Measurements from ENCODE around the gene DTNBP1.

The DTNBP1 gene

DNA sequence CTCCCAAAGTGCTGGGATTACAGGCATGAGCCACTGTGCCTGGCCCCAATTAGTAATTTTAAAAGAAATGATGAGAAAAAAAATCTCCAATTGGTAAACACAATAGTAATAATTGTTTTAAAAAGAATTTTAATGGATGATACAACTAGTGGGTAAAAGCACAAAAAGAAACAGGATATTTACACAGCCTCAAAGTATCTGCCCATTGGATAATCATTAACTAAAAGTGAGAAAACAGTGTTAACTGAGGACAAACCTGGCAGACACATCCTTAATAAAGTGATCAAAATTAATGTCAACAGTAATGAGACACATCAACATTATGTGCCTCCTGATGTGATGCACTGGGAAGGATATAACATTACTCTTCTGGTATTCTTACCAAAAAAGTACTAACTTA is 24.5 kb downstream of the DTNBP1 start:
- Histone ChIP-seq H3K36me3 (no peaks in the 10 kb centered on the region), H3K4me1 (no peaks in the 10 kb centered on the region), H3K9me3 (no peaks in the 10 kb centered on the region), H3K4me3 (ENCODE audit: low read depth, low read length) (no peak overlapping the region), H3K27me3 (no peaks in the 10 kb centered on the region)
- TF ChIP-seq, protein P1, sequence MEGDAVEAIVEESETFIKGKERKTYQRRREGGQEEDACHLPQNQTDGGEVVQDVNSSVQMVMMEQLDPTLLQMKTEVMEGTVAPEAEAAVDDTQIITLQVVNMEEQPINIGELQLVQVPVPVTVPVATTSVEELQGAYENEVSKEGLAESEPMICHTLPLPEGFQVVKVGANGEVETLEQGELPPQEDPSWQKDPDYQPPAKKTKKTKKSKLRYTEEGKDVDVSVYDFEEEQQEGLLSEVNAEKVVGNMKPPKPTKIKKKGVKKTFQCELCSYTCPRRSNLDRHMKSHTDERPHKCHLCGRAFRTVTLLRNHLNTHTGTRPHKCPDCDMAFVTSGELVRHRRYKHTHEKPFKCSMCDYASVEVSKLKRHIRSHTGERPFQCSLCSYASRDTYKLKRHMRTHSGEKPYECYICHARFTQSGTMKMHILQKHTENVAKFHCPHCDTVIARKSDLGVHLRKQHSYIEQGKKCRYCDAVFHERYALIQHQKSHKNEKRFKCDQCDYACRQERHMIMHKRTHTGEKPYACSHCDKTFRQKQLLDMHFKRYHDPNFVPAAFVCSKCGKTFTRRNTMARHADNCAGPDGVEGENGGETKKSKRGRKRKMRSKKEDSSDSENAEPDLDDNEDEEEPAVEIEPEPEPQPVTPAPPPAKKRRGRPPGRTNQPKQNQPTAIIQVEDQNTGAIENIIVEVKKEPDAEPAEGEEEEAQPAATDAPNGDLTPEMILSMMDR (IDR thresholded peaks at IDR 0.05; ENCODE audit: low read depth, low read length): no peak
- DNase-seq: no peak

DNA sequence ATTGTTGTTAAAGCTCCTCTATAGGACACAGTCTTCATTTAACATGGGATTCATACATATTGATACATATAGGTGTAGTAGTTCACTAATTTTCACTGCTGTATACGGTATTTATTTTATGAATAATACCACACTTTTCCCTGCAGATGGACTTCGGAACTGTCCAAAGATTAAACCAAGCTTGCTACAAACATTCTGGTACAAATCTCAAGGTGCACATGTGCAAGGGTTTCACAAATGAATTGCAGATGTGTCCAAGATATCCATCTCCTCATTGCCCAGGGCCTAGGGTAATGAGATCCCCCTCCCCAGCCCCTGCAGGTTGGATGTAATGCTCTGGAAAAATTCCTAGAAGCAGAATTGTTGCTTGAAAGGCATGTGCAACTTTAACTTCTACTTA is 31.4 kb downstream of the DTNBP1 start:
- H3K36me3 ChIP-seq: no peaks in the 10 kb centered on the region
- DNase-seq: no peak
- no peaks in the 10 kb centered on the region for H3K27me3 ChIP-seq
- H3K9me3 ChIP-seq: no peaks in the 10 kb centered on the region
- peaks cover 2% of the 10 kb centered on the region; the same call in 1 of the 2 replicates for H3K4me1 ChIP-seq
- TF ChIP-seq, protein P1 (IDR thresholded peaks at IDR 0.05; ENCODE audit: low read depth, low read length): no peak
- no peak overlapping the region for H3K4me3 ChIP-seq (ENCODE audit: low read depth, low read length)

- H3K36me3 ChIP-seq: no peaks in the 10 kb centered on the region
- no peak overlapping the region for H3K4me3 ChIP-seq (ENCODE audit: low read depth, low read length)
- DNase-seq: no peak
- H3K4me1 ChIP-seq: peaks cover 2% of the 10 kb centered on the region; the same call in 1 of the 2 replicates
- TF ChIP-seq, protein P1 (IDR thresholded peaks at IDR 0.05; ENCODE audit: low read depth, low read length): no peak
- H3K27me3 ChIP-seq: no peaks in the 10 kb centered on the region
- no peaks in the 10 kb centered on the region for H3K9me3 ChIP-seq
These were observed 32.6 kb downstream of the DTNBP1 start for GRCh38 chr6:15630202-15630601.

DNA sequence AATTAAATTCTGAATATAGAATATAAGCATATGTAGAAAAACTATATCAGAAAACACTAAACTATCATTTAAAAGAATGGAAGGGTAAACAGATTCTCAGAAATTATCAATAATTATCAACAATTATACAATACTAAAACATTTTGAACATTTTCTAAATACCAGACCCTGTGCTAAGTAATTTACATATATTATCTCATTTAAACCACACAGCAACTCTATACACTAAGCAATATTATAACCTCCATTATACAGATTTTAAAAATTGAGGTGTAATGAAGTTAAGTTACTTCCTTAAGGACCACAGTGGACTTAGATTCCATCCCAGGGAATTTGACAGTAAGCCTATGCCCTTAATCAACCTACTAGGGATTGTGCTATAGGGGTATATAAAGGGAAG is 33.3 kb downstream of the DTNBP1 start:
- Histone ChIP-seq H3K36me3 (no peaks in the 10 kb centered on the region), H3K4me3 (ENCODE audit: low read depth, low read length) (no peak overlapping the region), H3K4me1 (peaks cover 2% of the 10 kb centered on the region; the same call in 1 of the 2 replicates), H3K9me3 (no peaks in the 10 kb centered on the region), H3K27me3 (no peaks in the 10 kb centered on the region)
- TF ChIP-seq, protein P1 (IDR thresholded peaks at IDR 0.05; ENCODE audit: low read depth, low read length): no peak
- DNase-seq: no peak

DNA sequence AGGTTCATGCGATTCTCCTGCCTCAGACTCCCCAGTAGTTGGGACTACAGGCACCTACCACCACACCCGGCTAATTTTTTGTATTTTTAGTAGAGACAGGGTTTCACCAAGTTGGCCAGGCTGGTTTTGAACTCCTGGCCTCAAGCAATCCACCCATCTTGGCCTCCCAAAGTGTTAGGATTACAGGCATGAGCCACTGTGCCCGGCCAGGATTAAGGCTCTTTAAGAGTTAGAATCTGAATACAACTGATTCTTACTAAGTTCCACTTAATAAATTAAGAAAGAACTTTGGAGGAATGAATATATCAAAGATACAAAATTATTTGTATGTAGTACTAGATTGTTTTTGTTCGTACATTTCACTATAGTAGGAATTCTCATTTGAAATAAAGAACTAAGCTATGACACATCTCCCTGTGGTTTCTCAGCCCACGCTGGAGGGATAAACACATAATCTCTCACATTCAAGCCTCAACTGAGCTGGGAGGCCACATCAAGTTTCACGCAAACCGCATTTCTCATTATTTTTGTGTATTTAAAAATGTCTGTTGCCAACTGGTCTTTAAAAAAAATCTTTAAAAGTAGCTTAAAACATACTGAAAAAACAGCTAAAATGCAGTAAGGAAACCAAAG is 34.2 kb downstream of the DTNBP1 start:
- Histone ChIP-seq H3K36me3 (no peaks in the 10 kb centered on the region), H3K4me3 (ENCODE audit: low read depth, low read length) (no peak overlapping the region), H3K4me1 (peaks cover 11% of the 10 kb centered on the region), H3K9me3 (no peaks in the 10 kb centered on the region), H3K27me3 (no peaks in the 10 kb centered on the region)
- TF ChIP-seq, protein P1 (IDR thresholded peaks at IDR 0.05; ENCODE audit: low read depth, low read length): no peak
- DNase-seq: no peak

DNA sequence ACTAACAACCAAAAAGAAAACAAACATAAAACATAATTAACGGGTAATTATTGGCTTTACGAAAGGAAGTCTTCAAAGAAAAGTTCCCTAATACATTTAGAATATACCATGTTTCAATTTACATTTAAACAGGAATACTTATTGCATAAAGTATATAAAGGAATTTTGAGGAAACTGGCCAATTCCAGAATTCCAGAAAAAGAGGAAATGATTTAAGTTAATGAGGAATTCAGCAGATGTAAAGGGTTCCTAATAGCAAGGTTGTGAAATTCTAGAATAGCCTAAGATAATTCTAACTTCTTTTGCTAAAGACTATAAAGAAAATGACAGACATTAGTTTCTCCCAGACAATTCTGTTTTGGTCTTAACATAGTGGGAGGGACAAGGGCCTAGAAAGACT is 35.0 kb downstream of the DTNBP1 start:
- peaks cover 12% of the 10 kb centered on the region for H3K4me1 ChIP-seq
- no peak for DNase-seq
- H3K36me3 ChIP-seq: no peaks in the 10 kb centered on the region
- TF ChIP-seq, protein P1 (IDR thresholded peaks at IDR 0.05; ENCODE audit: low read depth, low read length): no peak
- no peaks in the 10 kb centered on the region for H3K9me3 ChIP-seq
- H3K27me3 ChIP-seq: no peaks in the 10 kb centered on the region
- no peak overlapping the region for H3K4me3 ChIP-seq (ENCODE audit: low read depth, low read length)
